Spleen (tissue), 11 donors: Measurements from ENCODE around the gene SV2C. TPM values are rescaled to one million over a fixed set of nuclear protein-coding genes. Genes with fewer than 3 reads are reported as not detected.

Source experiments
- DNase-seq: peaks from one replicate; pipeline ENCODE4 v3.0.0-alpha.2; 2020
- H3K27ac ChIP-seq, 8 donors: fragments of 200-600 bp; sonication (generic) in 7 of 8; 1 replicate in 4 of 8; 2 replicates in 4 of 8; pipeline versions ENCODE4 v1.5.0 to v1.8.0; 2016 to 2021; ENCODE audit warnings: inconsistent platforms in 4 of 8, mild to moderate bottlenecking in 4 of 8, moderate library complexity in 1 of 8
- H3K27me3 ChIP-seq, 7 donors: fragments of 200-600 bp; sonication (generic) in 6 of 7; replicated peaks in 1 of 7; 1 replicate in 4 of 7; 2 replicates in 3 of 7; pipeline versions ENCODE4 v1.5.0 to v1.8.0; 2016 to 2021; ENCODE audit warnings: inconsistent platforms in 3 of 7, mild to moderate bottlenecking in 1 of 7
- H3K36me3 ChIP-seq, 6 donors: fragments of 200-600 bp; sonication (generic) in 5 of 6; 1 replicate in 4 of 6; 2 replicates in 2 of 6; pipeline versions ENCODE4 v1.5.0 to v1.8.0; 2016 to 2021; ENCODE audit warnings: inconsistent platforms in 2 of 6
- H3K4me1 ChIP-seq, 6 donors: fragments of 200-600 bp; sonication (generic) in 5 of 6; 1 replicate in 3 of 6; 2 replicates in 3 of 6; pipeline versions ENCODE4 v1.5.0 to v1.8.0; 2016 to 2021; ENCODE audit warnings: inconsistent platforms in 3 of 6
- H3K4me3 ChIP-seq, 8 donors: fragments of 200-600 bp; sonication (generic) in 7 of 8; 1 replicate in 4 of 8; 2 replicates in 4 of 8; pipeline versions ENCODE4 v1.5.0 to v1.8.0; 2016 to 2021; ENCODE audit warnings: inconsistent platforms in 4 of 8, mild to moderate bottlenecking in 4 of 8, moderate library complexity in 2 of 8
- H3K9me3 ChIP-seq, 8 donors: fragments of 200-600 bp; sonication (generic) in 7 of 8; 1 replicate in 4 of 8; 2 replicates in 4 of 8; pipeline versions ENCODE4 v1.5.0 to v1.8.0; 2016 to 2021; ENCODE audit warnings: inconsistent platforms in 4 of 8
- POLR2A ChIP-seq, 3 donors: fragments of 450-650 bp; IDR thresholded peaks; one replicate each; pipeline ENCODE4 v1.5.1; 2017; ENCODE audit warnings: antibody characterized with exemption in 3 of 3, mild to moderate bottlenecking in 1 of 3
- POLR2AphosphoS5 ChIP-seq, 3 donors: sonication (generic); formaldehyde crosslinking; IDR thresholded peaks; one replicate each; pipeline ENCODE4 v1.5.1; 2017; ENCODE audit warnings: antibody characterized with exemption in 3 of 3
- WGBS, 5 donors: extraction: QIAGEN DNeasy Blood & Tissue Kit in 3 of 5; methylation state at CpG; one replicate each; pipeline versions ENCODE4 v1.1.5 to v1.1.7; 2013 to 2018; 5-methylcytosine and 5-hydroxymethylcytosine counted together
- intact Hi-C: fragments of 100-400 bp; cut with DNase I; formaldehyde crosslinking; loops from one replicate; pipeline ENCODE4 v1.15.0; 2023; ENCODE audit warnings: low total_unique reads
- polyA plus RNA-seq, 3 donors: library from polyadenylated mRNA; stranded (reverse); fragments of 200-250 nt; gene quantifications; one replicate each; pipeline ENCODE4 v1.2.1, GENCODE V29; 2013
- total RNA-seq, 7 donors: library from RNA; depleted of rRNA in 3 of 7; stranded (reverse); fragments of >200 nt in 3 of 7; fragmentation: NEBNext Ultra II Directional in 4 of 7; extraction: Animal tissue kit (Norgen Biotek cat#: 25700) in 4 of 7; gene quantifications; one replicate each; pipeline versions ENCODE4 v1.1.0 to v1.2.1, GENCODE V29; 2016 to 2021
- TF ChIP-seq, protein P1 (sequence below), 11 experiments: fragments of 200-600 bp in 7 of 11; fragments of 450-650 bp in 4 of 11; sonication (generic) in 4 of 11; IDR thresholded peaks in 8 of 11; conservative IDR thresholded peaks in 3 of 11; 1 replicate in 7 of 11; 2 replicates in 4 of 11; pipeline versions ENCODE4 v1.4.0 to v1.8.0; 2016 to 2021; ENCODE audit warnings: antibody characterized with exemption in 11 of 11, inconsistent platforms in 4 of 11, mild to moderate bottlenecking in 1 of 11
- donor health status: healthy with polysubstance abuse.
- donor health status: DM: no; HTN: no; CAD: no; lungs with moderate emphysema.
- donor health status: DM: no; HTN: no; CAD: no.
- donor health status: Bipolar disorder and iron deficiency.
- donor health status: healthy.
- donor health status: DM: no; HTN: no; CAD: no.
- donor health status: DM: yes; HTN: yes; CAD: no.

Gene SV2C
- total and polyA plus RNA-seq, 10 donors: 0.02 to 0.43 (median 0.11) TPM

- Histone ChIP-seq H3K4me1 (peaks cover 0 to 4% (median 0%) of the 10 kb centered on the region in 6 donors), H3K27ac (no peak overlapping the region), H3K9me3 (no peaks in the 10 kb centered on the region), H3K4me3 (no peak overlapping the region), H3K36me3 (no peaks in the 10 kb centered on the region), H3K27me3 (no peaks in the 10 kb centered on the region)
- 83 to 95% (median 87%) methylated on average over 3 of the region's 3 CpGs for WGBS, 5 donors
- intact Hi-C loops: no loop called here
- DNase-seq: no peak
- TF ChIP-seq POLR2AphosphoS5 (IDR thresholded peaks at IDR 0.05): no peak
- TF ChIP-seq, protein P1, sequence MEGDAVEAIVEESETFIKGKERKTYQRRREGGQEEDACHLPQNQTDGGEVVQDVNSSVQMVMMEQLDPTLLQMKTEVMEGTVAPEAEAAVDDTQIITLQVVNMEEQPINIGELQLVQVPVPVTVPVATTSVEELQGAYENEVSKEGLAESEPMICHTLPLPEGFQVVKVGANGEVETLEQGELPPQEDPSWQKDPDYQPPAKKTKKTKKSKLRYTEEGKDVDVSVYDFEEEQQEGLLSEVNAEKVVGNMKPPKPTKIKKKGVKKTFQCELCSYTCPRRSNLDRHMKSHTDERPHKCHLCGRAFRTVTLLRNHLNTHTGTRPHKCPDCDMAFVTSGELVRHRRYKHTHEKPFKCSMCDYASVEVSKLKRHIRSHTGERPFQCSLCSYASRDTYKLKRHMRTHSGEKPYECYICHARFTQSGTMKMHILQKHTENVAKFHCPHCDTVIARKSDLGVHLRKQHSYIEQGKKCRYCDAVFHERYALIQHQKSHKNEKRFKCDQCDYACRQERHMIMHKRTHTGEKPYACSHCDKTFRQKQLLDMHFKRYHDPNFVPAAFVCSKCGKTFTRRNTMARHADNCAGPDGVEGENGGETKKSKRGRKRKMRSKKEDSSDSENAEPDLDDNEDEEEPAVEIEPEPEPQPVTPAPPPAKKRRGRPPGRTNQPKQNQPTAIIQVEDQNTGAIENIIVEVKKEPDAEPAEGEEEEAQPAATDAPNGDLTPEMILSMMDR (IDR thresholded peaks at IDR 0.05 in 8 of 11, conservative IDR thresholded peaks at IDR 0.05 in 3 of 11): no peak
- no peak for TF ChIP-seq POLR2A (IDR thresholded peaks at IDR 0.05)
Observed at GRCh38 chr5:76376148-76376865, 293.1 kb downstream of the SV2C start.

DNA sequence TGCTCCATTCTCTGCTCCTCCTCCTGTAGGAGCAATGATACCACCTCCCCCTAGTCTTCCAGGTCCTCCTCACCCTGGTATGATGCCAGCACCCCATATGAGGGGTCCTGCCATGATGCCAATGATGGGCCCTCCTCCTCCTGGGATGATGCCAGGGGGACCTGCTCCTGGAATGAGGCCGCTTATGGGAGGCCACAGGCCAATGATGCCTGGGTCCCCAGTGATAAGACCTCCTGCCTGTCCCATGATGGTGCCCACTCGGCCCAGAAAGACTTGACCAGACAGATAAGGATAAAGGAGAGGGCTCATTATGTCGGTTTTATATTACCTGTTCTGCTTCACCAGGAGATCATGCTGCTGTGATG lies 293.7 kb downstream of the SV2C start:
- H3K27ac ChIP-seq: no peak overlapping the region
- intact Hi-C loops: no loop called here
- TF ChIP-seq POLR2AphosphoS5 (IDR thresholded peaks at IDR 0.05) (no peak), POLR2A (IDR thresholded peaks at IDR 0.05) (no peak)
- TF ChIP-seq, protein P1 (IDR thresholded peaks at IDR 0.05 in 8 of 11, conservative IDR thresholded peaks at IDR 0.05 in 3 of 11): no peak
- H3K9me3 ChIP-seq: no peaks in the 10 kb centered on the region
- no peak overlapping the region for H3K4me3 ChIP-seq
- no peaks in the 10 kb centered on the region for H3K36me3 ChIP-seq
- no peak for DNase-seq
- no peaks in the 10 kb centered on the region for H3K27me3 ChIP-seq
- H3K4me1 ChIP-seq: peaks cover 0 to 4% (median 0%) of the 10 kb centered on the region in 6 donors
- 78 to 98% (median 87%) methylated on average over 3 of the region's 3 CpGs for WGBS, 5 donors

GRCh38 chr5:76378355-76378754 lies 295.2 kb downstream of the SV2C start:
- no peak overlapping the region for H3K4me3 ChIP-seq
- no peaks in the 10 kb centered on the region for H3K27me3 ChIP-seq
- 93 to 100% (median 93%) methylated on average over 6 of the region's 6 CpGs for WGBS, 5 donors
- DNase-seq: no peak
- no peaks in the 10 kb centered on the region for H3K9me3 ChIP-seq
- H3K36me3 ChIP-seq: no peaks in the 10 kb centered on the region
- H3K4me1 ChIP-seq: peaks cover 0 to 4% (median 0%) of the 10 kb centered on the region in 6 donors
- TF ChIP-seq POLR2AphosphoS5 (IDR thresholded peaks at IDR 0.05) (no peak), POLR2A (IDR thresholded peaks at IDR 0.05) (no peak)
- TF ChIP-seq, protein P1 (IDR thresholded peaks at IDR 0.05 in 8 of 11, conservative IDR thresholded peaks at IDR 0.05 in 3 of 11): no peak
- H3K27ac ChIP-seq: no peak overlapping the region
- intact Hi-C loops: no loop called here

- Histone ChIP-seq H3K27ac (no peak overlapping the region), H3K27me3 (no peaks in the 10 kb centered on the region), H3K36me3 (no peaks in the 10 kb centered on the region), H3K4me1 (peaks cover 0 to 4% (median 0%) of the 10 kb centered on the region in 6 donors), H3K9me3 (no peaks in the 10 kb centered on the region), H3K4me3 (no peak overlapping the region)
- intact Hi-C loops: no loop called here
- no peak for DNase-seq
- WGBS, 5 donors: 36 to 46% (median 42%) methylated on average over 5 of the region's 5 CpGs
- TF ChIP-seq, protein P1 (IDR thresholded peaks at IDR 0.05 in 8 of 11, conservative IDR thresholded peaks at IDR 0.05 in 3 of 11): no peak
- TF ChIP-seq POLR2AphosphoS5 (IDR thresholded peaks at IDR 0.05) (no peak), POLR2A (IDR thresholded peaks at IDR 0.05) (no peak)
Observed at GRCh38 chr5:76379316-76379715, 296.1 kb downstream of the SV2C start.
